GM18907 (cell line): ENCODE results near the gene AKAP8L.
A peak's percentile ranks its signal among the peaks of the same experiment; 100 is the strongest.

Experiments used
- ATAC-seq: cut with Tn5 transposase; IDR thresholded peaks from one replicate; pipeline ENCODE4 v1.9.1; 2021; ENCODE audit warnings: mild to moderate bottlenecking, moderate library complexity; ENCODE audit not compliant: unreplicated experiment

AKAP8L gene

DNA sequence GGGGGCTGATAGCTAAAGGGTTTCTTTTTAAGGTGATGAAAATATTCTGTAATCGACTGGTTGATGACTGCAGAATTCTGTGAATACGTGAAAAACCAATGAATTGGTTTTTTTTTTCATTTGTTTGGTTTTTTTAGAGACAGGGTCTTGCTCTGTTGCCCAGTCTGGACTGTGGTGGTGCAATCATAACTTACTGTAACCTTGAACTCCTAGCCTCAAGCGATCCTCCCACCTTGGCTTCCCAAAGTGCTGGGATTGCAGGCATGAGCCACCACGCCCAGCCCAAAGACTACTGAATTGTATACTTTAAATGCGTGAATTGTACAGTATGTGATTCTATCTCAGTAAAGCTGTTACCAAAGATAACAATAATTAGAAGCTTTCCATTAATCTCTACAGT lies 24.4 kb downstream of the AKAP8L start:
- ATAC-seq, result no peak

DNA sequence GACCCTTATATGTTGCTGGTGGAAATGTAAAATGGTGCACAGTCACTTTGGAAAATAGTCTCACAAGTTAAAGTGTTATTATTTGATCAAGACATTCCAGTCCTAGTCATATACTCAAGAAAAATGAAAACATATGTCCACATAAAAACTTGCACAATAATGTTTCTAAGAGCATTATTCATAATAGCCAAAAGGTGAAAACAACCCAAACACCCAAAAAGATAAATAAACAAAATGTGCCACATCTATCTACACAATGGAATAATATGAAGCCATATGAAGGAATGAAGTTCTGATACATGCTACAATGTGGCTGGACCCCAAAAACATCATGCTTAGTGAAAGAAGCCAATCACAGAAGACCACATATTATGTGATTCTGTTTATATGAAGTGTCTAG lies 24.8 kb downstream of the AKAP8L start:
- ATAC-seq, result no peak

DNA sequence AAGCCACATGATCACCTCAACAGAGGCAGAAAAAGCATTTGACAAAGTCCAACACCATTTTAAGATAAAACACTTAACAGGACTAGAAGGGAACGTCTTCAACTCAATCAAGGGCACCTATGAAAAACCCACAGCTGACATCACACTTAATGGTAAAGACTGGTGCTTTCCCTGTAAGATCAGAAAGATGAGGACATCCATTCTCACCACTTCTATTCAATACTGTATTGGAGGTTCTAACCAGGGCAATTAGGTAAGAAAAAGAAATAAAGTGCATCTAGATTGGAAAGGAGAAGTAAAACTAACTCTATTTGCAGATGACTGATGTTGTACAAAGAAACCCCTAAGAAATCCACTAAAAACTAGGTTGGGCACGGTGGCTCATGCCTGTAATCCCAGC lies 28.0 kb downstream of the AKAP8L start:
- no peak for ATAC-seq

DNA sequence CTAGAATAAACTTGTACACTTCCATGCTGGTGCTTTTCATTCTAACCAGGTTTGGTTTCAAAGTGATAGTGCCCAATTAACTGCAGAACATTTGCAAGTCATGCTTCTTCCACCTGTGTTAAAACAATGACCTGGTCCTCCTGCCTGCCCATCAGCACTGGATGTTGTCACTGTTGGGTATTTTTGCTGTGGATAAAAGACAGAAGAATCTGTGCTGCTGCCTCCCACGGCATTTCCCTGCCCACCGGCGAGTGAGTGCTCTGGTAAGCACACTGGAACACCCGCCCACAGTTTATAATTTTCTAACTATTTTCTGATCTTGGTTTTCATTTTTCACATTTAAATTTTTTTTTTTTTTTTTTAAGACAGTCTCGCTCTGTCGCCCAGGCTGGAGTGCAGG lies 36.9 kb downstream of the AKAP8L start:
- no peak for ATAC-seq

DNA sequence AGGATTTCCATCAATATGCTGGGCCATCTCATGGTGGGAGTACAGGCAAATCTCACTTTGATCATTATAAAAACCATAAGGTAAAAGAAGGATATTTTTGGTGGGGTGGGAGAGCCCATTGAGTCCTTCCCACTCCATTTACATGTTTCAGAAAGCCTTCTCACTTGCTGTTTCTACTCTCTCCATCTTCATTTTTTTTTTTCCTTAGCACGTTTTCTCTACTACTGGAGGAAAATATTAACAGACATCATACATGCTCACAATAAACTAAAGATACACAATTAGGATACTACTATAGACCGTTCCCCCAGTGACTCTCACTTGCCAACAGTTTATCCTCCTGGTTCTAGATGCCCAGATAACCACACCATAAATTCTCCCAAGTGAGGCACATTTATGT lies 37.4 kb downstream of the AKAP8L start:
- no peak for ATAC-seq

DNA sequence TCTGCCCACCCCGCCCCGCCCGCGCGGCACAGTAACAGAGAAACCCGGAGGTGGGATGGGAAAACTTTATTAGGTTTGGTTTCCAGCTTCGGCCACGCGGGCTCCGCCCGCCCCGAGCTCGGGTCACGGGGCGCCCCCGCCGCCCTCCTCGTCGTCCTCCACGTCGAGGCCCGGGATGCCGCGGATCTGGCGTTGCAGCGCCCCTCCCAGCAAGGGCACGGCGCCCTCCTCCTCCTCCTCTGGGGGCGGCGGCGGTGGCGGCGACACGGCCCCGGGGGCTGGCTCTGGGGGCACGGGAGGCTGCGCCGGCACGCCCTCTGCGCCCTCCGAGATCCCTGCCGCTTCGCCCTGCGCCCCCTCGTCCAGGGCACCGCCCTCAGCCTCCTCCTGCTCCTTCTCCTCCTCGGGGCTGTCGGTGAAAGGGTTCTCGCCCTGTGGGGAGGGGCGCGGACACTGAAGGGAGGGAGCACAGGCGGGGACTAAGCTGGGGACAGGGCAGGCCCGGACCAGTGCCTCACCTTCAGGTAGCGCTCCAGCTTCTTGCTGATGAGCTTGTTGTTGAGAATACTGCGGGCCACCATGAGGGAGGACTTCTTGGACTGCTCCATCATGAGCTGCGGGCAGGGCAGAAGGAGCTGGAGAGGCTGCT lies 38.7 kb downstream of the AKAP8L start:
- peak; percentile 34 for ATAC-seq

DNA sequence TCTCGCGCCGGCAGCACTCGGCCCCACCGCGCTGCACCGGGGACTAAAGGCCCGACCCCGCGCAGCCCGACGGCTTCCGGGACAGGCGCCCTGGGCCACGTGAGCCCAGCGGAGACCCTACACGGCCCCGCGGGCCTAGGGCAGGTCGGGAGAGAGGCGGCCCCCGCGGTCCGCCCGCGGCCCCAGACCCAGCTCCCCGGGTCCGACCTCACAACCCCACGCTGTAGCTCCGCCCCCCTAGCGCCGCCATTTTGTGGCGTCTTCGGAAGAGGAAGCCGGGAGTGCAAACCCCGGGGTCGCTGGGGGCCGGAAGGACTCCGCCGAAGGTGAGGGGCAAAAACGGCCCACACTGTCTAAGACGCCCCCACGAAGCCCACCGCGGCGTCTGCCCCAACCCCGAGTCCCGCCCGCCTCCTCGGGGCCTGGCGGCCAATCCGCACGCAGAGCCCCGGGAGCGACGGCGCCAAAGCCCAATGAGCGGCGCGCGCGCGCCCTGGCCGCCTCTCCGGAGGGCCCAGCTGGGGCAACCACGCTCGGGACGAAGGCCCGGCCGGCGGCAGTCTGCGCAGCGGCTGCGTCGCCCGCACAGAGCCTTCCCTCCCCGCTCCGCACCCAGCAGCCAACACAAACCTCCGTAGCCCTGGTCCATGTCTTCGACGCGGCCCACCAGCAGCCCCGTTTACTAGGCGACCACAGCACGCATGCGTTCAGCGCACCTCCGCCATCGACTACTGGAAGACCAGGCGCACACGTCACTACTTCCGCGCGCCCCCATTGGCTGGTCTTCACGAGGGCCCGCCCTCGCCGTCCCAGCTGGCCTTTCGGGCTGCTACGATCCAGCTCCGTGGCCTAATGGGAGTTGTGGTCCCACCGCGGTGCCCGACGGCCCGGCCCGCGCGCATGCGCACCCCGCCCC lies 39.4 kb downstream of the AKAP8L start, which contains the start of gene AKAP8:
TSS of gene AKAP8 (minus strand) at position 705 of the 916 bp plus-strand sequence. CDS start at position 649, 56 bp downstream.
- ATAC-seq, result peak; percentile 81

DNA sequence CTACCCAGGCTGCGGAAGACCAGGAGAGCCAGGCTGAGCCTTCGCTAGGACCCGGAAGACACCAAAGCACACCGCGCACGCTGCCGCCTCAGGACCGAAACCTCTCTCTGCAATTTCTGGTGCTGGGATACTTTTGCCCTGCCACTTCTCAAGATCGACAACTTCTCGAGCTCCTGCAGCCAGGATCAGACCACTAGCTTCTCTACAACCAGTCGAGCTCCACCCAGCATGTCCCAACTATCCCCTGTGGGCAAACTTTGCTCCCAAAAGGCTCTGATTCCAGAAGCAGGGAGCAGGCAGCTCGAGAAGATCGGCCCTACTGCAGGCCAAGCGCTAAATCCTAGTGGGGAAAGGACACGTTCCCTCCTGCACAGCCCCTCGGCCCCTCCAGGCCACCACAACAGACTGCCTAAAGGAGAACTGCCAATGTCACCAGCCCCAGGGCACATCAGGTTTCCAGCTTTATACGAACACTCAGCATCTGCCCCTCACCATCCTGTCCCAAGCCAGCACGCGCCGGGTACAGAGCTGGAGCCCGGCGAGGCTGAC lies 40.2 kb downstream of the AKAP8L start:
- peak; percentile 3 for ATAC-seq

DNA sequence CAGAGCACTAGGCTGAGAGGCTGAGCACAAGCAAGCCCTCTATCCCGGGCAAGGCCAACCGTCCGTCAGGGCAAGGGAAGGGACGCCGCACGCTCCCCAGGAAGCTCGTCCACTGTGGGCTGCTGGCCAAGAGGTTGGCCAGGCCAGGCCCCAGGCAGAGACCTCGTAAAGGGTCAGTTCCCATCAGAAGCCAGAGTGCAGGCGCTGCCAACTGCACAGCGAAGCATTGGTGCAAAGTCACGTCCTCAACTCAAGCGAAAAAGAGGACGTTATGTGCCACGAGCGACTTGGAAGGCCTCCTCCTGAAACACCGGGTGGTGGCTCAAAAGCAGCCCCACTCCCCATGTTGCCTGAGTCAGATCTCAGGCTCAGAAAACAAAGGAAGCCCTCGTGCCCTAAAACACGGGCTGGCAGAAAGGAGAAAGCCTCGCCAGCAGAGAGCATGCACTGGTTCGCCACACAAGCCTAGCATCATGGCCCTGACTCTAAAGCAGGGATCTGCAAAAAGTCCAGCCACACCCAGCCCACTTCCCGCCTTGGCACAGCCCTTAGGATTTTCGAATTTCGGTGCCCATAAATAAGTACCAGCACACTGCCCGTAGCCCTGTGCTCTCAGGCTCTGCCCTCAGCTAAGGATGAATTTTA lies 43.9 kb downstream of the AKAP8L start:
- no peak for ATAC-seq

DNA sequence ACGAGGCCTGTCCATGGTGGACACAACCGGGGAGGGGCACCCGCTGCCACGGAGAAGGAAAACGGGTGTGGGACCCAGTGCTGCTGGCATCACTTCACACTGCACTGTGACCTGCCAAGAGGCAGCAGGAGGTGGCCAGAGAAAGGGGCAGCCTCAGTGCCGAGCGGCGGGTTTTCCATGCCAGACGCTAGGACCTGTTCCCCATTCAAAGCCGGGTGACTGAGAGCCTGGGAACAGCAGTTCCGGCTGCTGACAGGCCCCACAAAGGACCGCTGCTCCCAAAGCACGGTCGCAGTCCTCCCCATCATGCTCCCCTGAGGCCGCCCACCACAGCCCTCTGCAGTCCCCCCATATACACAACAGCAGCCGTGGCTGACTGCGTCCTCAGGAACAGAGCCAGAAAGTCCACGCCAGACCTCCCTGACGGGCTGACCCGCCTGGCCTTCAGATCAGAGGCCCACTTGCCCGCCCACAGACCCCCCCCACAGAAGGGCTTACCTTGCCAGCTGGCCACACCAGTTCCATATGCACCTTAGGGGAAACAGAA lies 44.6 kb downstream of the AKAP8L start:
- no peak for ATAC-seq

DNA sequence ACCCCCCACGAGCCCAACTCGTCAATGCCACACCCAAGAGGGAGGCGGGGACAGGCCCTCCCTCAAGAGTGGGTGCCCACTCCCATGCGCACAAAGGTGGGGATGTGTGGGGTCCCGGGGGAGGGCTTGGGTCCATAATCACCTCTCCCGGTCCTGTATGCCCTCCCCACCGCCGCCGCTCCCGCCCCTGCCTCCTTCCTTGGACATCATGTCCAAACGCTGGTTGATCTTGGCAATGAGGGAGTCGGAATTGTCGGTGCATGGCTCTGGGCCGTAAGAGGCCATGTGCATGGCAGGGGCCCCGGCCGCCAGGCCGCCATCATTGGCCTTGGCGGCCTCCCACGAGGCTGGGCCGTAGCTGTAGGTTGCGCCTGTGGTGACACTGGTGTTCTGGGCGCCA lies 45.1 kb downstream of the AKAP8L start:
- ATAC-seq, result no peak

DNA sequence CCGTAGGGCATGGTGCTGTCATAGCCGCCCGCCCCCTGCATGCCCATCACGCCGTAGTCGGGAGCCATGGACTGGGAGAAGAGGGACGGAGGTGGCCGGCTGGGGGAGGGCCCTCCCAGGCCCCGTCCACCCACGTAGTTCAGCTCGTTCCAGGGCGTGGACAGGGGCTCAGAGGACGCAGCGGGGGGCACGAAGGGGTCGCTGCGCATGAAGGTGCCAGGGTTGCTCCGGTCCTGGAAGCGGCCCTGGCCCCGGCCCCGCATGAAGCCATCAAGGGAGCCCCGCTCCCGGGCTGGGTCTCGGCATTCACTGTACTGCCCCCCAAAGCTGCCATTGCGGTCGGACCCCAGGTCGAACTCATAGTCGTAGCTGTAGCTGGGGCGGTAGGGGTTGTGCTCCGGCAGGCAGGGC lies 45.9 kb downstream of the AKAP8L start:
- ATAC-seq, result no peak

DNA sequence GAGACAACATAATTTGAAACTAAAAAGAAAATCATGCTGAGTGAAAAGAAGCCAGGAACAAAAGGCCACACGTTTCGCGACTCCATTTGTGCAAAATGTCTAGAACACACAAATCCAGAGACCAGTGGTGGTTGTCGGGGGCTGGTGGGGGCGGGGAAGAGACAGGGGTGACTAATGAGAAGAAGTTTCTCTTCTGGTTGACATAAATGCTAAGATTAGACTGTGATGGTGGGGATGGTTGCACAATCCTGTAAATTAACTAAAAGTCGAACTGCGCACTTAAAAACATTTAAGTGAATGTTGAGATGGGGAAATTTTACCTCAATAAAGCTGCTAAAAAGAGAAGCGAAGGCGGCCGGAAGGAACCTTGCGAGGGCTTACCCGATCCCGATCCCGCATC lies 46.3 kb downstream of the AKAP8L start:
- no peak for ATAC-seq

DNA sequence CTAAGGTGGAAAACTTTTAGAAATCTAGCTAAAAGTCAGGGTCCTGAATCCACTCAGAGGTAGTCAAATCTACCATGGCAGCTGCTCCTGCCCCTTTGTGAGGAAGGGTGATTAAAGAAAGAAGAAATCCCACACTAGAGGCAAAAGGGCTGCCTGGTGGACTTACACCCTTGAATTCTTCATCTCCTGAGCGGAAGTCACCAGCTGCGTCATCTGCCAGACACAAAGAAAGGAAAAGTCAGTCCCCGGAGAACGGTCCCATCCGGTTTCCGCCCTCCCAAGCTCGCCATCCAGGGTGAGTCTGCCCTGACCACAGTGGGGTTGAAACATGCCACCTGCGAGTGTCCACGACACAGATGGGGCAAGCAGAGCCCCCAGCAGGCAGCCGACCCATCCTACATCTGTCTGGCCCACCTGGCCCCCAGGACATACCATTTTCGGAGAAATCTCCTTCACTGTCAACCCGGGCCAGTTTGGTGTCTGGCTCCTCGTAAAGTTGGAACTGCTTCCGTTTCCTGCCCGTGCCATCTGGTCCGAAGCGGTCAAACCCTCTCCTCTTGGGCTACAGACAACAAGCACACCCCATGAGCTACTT lies 46.9 kb downstream of the AKAP8L start:
- ATAC-seq, result no peak

DNA sequence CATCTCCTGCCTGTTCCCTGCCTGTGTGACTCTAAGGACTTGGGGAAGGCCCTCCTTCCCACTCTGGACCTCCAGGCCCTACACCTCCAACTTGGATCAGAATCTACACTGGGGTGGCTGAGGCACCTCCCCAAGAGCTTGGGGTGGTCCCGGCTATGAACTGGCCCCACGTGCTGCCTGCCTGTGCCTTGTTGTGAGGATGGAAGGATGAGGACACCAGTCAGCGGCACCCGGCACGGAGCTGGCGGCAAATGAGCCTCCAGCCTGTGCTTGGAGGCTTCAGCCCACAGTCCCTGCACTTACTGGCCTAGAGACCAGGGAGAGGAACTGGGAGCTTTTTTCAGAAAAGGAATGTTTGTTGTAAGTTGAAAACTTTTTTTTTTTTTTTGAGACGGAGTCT lies 47.7 kb downstream of the AKAP8L start:
- no peak for ATAC-seq

DNA sequence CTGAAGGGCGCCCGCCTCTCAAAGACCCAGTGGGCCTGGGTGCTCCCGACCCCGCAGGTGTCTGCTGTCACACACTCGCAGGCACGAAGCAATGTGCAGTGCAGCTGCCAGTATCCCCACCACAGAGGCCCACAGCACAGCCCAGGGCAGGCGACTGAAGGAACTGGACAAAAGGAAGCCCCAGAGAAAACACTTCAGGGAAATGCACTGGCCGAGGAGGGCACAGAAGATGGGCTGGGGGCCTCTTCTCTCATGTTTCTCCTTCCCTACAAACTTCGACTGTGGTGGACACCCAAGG lies 49.2 kb downstream of the AKAP8L start:
- no peak for ATAC-seq

DNA sequence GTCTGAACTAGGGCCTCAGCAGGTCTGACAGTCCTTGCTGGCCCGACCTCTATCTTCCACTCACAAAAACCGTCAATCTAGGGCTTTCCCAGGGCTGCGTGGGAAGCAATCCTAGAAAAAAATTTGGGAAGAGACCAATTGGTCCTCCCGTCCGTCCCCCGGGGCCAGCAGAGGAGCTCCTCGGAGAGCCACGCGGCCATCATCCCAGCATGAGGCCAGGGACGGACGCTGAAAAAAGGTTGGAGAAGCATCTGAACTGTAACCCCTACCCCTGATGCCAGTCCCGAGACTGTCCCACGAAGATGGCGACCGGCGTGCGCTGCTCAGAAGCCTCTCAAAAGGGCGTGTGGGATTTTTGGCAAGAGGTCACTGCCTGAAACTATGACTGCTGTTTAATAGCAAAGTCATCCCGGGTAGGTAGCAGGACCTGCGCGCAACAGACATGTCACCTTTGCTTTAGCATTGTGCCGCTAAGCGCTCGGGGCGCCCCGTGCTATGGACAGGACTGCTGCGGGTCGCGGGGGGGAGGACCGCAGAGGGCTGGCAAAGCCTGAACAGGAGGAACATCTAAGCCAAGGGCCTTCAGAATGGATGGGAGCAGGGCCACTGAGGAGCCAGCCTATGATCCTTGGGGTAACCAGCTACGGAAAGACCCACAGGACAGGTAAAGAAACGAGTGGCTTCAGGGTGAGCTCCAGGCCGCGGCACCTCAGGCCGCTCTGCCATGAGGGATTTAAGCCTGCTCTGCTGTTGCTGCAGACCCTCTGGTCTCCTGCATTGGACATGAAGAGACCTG lies 49.8 kb downstream of the AKAP8L start:
- ATAC-seq, result no peak

DNA sequence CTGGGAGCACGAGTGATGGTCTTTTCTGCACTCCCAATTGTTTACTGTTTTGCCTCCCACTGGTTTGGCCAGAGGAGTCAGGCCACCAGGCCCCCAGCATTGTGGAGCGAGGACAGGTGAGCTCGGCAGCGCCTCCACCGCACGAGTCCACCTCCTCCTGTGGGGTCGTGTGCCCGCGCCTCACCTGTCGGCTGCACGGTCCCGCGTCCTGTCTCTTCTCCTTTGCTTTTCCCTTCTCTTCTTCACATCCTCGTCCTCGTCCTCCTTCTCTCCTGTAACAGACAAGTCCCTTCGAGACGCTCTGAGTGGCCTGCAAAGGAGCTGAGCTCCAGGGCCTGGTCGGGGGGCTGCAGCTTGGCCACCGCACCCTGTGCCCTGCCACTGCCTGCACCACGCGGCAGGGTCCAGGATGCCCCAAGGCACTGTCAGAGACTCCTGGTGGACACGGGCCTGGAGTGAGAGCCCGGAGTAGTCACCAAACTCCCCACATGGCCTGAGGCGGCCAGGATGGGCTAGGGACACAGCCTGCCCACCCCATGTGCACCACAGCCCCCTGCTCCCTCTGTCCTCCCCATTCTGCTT lies 50.6 kb downstream of the AKAP8L start:
- no peak for ATAC-seq

DNA sequence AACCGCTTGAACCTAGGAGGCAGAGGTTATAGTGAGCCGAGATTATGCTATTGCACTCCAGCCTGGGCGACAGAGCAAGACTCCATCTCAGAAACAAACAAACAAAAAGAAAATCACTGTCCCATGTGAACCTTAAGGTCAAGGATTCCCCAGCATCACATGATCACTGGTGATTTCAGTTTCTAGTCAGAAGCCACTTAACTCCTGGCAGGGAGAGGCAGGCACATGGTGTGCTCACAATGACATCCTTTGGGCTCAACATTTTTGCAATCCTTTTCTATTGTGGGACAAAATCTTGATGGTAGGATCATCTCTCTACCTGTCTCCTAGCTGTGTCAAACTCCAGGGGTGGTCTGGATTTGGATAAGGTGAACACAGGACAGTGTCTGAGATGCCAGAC lies 51.3 kb downstream of the AKAP8L start:
- no peak for ATAC-seq

DNA sequence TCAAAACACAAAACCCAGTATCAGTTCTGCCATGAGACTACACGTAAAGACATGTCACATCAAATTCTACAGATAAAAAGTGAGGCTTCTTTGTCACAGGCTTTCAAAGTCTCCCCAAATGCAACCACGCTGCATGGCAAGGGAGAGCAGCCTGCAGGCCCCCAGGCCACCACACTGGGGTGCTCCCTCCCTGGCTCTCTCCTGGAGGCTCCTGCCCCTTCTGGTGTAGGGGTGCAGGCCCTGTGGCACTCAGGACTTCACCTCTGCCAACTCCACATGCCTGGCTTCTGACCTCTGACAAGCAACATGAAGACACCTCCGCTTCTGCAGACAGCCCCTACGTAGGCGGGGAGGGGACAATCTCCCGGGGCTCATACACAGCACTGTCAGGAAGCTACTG lies 53.5 kb downstream of the AKAP8L start:
- no peak for ATAC-seq
